ENCODE data around the gene MAST4.

The MAST4 gene

GRCh38 chr5:67047616-67048015 is 451.4 kb downstream of the MAST4 start:
- CTCF ChIA-PET: interaction anchor here (0.9 kb wide), 1 partner anchor 12 kb away, joined by 3 read pairs; no protein-coding TSS in a partner anchor
- TF ChIP-seq, protein P1, sequence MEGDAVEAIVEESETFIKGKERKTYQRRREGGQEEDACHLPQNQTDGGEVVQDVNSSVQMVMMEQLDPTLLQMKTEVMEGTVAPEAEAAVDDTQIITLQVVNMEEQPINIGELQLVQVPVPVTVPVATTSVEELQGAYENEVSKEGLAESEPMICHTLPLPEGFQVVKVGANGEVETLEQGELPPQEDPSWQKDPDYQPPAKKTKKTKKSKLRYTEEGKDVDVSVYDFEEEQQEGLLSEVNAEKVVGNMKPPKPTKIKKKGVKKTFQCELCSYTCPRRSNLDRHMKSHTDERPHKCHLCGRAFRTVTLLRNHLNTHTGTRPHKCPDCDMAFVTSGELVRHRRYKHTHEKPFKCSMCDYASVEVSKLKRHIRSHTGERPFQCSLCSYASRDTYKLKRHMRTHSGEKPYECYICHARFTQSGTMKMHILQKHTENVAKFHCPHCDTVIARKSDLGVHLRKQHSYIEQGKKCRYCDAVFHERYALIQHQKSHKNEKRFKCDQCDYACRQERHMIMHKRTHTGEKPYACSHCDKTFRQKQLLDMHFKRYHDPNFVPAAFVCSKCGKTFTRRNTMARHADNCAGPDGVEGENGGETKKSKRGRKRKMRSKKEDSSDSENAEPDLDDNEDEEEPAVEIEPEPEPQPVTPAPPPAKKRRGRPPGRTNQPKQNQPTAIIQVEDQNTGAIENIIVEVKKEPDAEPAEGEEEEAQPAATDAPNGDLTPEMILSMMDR (IDR thresholded peaks at IDR 0.05; ENCODE audit: control extremely low read depth, extremely low read depth, low read depth, missing control alignments): no peak
- POLR2A ChIA-PET: no interaction called here
- DNase-seq (ENCODE audit: extremely low spot score): no peak

DNA sequence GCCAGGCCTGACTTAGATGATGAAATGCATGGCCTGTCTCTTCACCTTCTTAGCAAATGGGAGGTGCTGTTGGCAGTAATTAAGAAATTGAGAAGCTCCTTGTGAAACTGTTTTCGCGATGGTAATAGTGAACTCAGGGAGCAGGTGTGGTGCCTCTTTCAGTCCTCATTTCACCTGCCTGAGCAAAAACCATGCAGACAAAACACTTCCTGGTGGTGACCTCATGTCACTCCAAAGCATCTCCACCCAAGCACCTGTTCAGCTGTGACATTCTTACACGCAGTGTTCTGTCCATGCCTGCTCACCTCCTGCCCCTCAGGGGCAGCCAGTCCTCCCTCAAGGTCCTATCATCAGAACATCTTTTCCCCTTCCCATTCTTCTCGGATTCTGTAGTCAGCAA is 453.9 kb downstream of the MAST4 start:
- POLR2A ChIA-PET: no interaction called here
- TF ChIP-seq, protein P1 (IDR thresholded peaks at IDR 0.05; ENCODE audit: control extremely low read depth, extremely low read depth, low read depth, missing control alignments): no peak
- CTCF ChIA-PET: interaction anchor here (1.1 to 1.2 kb wide), 2 partner anchors 15 to 16 kb away, joined by 3 to 4 read pairs; no protein-coding TSS in a partner anchor
- DNase-seq (ENCODE audit: extremely low spot score): no peak

GRCh38 chr5:67050635-67051034 is 454.4 kb downstream of the MAST4 start:
- no peak for DNase-seq (ENCODE audit: extremely low spot score)
- ChIA-PET CTCF (interaction anchor here (1.1 to 1.2 kb wide), 2 partner anchors 13 to 16 kb away, joined by 3 read pairs; no protein-coding TSS in a partner anchor), POLR2A (no interaction called here)
- TF ChIP-seq, protein P1 (IDR thresholded peaks at IDR 0.05; ENCODE audit: control extremely low read depth, extremely low read depth, low read depth, missing control alignments): no peak

DNA sequence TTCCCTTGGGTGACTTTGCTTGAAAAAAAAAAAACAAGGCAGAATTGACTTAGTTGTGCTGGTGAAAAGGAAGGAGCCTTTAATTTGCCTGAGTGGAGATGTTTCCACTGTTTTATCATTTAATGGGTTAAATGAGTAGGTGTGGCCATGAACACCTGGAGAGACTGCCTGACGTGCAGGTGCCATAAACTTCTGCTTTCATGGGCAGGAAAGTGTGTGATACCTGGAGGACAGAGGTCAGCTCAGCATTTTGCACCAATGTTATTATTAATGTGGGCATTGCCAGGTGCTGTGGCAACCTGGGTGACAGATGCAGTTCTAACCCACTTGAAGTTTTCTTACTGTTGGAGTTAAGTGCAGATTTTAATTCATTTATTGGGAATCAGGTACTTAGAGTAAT is 455.0 kb downstream of the MAST4 start:
- ChIA-PET POLR2A (no interaction called here), CTCF (interaction anchor here (1.2 kb wide), 1 partner anchor 14 kb away, joined by 3 read pairs; no protein-coding TSS in a partner anchor)
- DNase-seq (ENCODE audit: extremely low spot score): no peak
- TF ChIP-seq, protein P1 (IDR thresholded peaks at IDR 0.05; ENCODE audit: control extremely low read depth, extremely low read depth, low read depth, missing control alignments): no peak

GRCh38 chr5:67052034-67052433 is 455.8 kb downstream of the MAST4 start:
- POLR2A ChIA-PET: no interaction called here

DNA sequence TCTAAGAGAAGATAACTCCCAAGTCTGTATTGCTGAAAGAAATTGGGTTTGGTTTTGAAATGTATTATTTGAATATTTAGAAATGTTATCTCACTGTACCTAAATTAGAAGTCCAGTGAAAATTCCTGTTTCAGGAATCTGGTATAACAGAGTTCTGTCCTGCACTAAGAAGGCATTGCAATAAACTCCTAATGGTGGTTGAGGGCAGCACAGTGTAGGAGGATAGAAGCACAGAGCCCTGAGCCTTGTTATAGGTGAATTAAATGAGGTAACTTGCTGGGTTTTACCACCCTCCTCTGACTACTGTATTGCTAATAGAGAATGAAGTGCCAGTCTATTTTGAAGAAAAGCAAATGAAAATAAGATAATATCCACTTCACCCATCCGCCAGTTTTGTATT is 457.0 kb downstream of the MAST4 start:
- TF ChIP-seq, protein P1 (IDR thresholded peaks at IDR 0.05; ENCODE audit: control extremely low read depth, extremely low read depth, low read depth, missing control alignments): no peak
- ChIA-PET POLR2A (no interaction called here), CTCF (no interaction called here)
- DNase-seq (ENCODE audit: extremely low spot score): no peak

More at GRCh38 chr5:67052034-67052433, 455.8 kb downstream of the MAST4 start:
- CTCF ChIA-PET: no interaction called here
- TF ChIP-seq, protein P1 (IDR thresholded peaks at IDR 0.05; ENCODE audit: control extremely low read depth, extremely low read depth, low read depth, missing control alignments): no peak
- no peak for DNase-seq (ENCODE audit: extremely low spot score)
